SKM-1 (cell line): Measurements from ENCODE around the gene CMTM7.
"Not testable (repeated sequence)": the region's sequence is repeated elsewhere in the genome, so short reads cannot be mapped to it uniquely, and the experiment has no call there.

Experiments used
- DNase-seq: peaks from one replicate; lab custom pipeline; 2025; ENCODE audit not compliant: unreplicated experiment; lab: John Stamatoyannopoulos, UW

The CMTM7 gene

DNA sequence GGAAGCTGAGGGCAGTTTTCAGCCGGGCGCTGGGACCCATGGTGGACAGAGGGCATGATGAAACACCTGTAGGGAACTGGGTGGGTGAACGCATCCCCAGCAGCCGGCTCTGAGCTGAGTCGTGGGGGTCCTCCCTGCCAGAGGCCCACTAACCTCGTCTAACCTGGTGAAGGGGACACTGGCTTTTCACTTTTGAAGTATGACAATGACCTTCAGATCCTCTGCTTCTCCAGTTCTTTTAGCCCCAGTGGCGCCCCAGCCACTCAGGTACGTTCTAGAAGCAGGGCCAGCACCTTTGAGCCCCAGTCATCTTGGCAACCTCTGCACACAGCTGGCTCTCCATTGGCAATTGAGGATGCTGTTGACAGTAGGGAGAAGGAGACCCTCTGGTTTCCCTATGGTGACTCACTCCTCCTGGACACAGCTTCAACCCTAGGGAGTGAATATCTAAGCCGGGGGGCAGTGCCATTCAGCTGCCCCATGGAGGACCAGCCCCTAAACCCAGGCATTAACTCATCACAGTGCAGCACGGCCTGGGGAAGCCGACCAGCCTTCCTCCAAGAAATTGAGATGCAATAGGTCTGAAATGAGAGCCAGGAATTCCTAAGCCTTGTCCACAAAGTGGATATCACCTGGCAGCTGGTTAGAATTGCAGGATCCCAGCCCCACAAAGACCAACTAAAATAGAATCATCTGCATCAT lies 64.9 kb downstream of the CMTM7 start:
- no peak for DNase-seq

DNA sequence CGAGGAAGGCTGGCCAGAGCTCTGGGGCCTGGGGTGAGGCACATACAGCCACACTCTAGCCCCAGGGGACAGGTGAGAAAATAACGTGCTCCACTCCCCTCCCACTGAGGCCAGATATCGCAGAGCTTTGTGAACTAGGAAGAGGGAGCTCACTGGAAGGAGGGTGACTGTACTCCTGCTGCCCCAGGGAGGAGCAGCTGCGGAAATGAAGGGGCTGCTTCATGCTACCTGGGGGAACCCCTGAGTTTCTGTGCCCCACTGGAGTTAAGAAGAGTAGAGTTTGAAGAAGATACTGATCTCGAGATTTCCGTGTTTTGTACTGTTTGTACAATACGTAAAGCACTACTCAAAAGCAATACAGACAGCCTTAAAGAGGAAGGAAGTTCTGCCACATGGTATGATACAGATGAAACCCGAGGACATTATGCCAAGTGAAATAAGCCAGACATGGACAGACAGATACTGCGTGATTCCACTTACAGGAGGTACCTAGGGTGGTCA lies 66.4 kb downstream of the CMTM7 start:
- peak; percentile 11 for DNase-seq

DNA sequence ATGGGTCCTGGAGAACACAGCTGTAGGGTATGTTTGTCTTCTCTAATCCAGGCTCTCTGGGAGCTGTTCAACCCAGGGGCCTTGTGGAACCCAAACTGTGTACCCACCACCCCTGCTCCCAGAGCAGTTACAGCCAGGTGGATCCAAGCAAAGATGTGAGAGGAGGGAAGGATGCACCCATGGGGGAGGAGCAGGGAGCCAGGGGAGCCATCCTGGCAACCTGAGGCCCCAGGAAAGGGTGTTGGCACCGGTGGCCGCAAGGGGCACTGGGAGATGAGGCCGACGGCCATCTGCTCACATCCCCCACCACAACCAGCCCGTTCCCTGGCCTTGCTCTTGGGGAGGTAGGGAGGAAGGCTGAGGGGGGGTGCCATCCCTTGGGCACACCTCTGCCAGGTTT lies 67.8 kb downstream of the CMTM7 start:
- no peak for DNase-seq

DNA sequence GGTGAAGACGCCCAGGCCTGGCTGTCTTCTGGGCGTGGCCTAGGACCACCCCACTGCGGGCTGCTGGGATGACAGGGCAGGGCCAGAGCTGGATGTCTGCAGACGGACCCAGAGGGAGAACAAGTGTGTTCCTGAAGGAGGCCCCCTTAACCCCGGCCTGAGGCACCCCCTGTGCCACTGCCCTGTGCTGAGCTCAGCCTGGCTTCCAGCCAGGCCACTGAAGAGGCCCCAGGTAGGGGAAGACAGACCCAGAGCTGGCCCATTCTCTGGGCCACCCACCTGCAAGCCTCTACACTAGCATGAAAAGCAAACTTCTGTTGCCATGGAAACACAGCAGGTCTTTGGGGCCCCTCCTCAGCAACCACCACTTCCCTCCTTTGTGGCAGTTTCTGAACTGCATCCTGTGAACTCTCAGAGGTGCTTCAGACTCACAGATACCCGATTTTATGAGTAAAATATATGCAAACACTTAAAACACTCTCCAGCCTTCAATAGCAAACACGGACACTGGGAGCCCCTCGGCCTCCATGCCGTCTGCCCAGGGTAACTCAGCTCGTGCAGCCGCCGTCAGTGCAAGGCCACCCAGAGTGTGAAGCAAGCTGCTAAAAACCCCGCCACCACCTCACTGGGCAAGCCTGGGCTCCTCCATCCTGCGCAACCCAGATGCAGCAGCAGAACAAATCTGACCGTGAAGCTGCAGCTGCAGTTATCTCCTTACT lies 68.5 kb downstream of the CMTM7 start:
- no peak for DNase-seq

DNA sequence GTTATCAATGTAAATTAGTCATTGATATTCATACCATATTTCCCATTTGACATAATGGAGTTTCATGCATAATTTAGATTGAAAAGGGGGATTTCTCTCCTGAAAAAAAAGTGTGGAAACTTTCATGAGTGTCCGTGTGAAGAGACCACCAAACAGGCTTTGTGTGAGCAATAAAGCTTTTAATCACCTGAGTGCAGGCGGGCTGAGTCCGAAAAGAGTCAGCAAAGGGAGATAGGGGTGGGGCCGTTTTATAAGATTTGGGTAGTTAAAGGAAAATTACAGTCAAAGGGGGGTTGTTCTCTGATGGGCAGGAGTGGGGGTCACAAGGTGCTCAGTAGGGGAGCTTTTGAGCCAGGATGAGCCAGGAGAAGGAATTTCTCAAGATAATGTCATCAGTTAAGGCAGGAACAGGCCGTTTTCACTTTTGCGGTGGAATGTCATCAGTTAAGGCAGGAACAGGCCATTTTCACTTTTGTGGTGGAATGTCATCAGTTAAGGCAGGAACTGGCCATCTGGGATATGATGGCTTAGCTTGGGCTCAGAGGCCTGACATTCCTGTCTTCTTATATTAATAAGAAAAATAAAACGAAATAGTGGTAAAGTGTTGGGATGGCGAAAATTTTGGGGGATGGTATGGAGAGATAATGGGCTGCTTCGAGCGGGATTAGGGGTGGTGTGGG lies 69.3 kb downstream of the CMTM7 start:
- DNase-seq, result not testable (repeated sequence)

DNA sequence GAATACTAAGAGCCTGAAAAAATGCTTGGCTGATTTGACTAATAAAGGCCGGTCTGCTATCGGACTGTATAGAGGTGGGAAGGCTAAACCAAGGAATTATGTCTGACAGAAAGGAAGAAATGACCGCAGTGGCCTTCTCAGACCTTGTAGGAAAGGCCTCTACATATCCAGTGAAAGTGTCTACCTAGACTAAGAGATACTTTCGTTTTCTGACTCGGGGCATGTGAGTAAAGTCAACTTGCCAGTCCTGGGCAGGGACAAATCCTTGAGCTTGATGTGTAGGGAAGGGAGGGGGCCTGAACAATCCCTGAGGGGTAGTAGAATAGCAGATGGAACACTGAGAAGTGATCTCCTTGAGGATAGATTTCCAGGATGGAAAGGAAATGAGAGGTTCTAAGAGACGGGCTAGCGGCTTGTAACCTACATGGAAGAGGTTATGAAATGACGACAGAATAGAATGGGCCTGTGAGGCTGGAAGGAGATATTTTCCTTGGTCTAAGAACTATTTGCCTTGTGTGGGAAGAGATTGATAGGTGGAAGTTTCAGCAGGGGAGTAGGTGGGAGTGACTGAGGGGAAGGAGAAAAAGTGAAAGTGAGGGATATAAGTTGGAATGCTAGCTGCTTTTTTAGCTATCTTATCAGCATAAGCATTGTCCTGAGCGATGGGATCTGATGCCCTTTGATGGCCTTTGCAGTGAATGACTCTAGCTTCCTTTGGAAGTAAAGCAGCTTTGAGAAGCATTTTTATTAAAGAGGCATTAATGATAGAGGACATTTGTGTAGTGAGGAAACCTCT lies 70.7 kb downstream of the CMTM7 start:
- DNase-seq, result not testable (repeated sequence)

DNA sequence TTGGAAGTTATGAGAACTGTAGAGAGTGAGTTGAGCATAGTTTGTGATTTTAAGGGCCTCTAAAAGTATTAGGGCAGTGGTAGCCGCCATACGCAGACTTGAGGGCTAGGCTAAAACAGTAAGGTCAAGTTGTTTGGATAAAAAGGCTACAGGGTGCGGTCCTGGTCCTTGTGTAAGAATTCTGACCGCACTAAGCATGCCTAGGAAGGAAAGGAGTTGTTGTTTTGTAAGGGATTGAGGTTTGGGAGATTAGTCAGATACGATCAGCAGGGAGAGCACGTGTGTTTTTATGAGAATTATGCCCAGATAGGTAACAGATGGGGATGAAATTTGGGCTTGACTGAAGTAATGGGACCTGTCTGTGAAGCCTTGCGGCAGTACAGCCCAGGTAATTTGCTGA lies 71.8 kb downstream of the CMTM7 start:
- not testable (repeated sequence) for DNase-seq

DNA sequence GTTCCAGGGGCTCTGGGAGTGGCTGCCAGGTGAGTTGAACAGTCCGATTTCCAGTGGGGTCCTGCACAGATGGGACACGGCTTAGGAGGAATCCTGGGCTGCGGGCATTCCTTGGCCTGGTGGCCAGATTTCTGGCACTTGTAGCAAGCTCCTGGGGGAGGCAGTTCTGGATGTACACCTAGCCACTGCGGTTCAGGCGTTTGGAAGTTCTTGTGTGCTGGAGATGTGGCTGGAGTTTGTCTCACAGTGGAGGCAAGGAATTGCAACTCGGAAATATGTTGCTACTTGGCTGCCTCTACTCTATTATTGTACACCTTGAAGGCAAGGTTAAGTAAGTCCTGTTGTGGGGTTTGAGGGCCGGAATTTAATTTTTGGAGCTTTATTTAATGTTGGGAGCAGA lies 73.1 kb downstream of the CMTM7 start:
- DNase-seq, result not testable (repeated sequence)

DNA sequence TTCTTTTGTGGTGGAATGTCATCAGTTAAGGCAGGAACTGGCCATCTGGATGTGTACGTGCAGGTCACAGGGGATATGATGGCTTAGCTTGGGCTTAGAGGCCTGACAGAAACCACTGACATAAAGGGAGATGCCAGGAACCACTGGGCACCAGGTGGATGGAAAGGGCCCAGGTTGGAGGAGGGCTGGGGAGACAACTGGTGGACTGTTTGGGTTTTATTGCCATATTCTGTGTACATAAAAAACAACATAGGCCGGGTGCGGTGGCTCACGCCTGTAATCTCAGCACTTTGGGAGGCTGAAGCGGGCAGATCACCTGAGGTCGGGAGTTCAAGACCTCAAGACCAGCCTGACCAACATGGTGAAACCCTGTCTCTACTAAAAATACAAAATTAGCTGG lies 75.2 kb downstream of the CMTM7 start:
- DNase-seq, result not testable (repeated sequence)

DNA sequence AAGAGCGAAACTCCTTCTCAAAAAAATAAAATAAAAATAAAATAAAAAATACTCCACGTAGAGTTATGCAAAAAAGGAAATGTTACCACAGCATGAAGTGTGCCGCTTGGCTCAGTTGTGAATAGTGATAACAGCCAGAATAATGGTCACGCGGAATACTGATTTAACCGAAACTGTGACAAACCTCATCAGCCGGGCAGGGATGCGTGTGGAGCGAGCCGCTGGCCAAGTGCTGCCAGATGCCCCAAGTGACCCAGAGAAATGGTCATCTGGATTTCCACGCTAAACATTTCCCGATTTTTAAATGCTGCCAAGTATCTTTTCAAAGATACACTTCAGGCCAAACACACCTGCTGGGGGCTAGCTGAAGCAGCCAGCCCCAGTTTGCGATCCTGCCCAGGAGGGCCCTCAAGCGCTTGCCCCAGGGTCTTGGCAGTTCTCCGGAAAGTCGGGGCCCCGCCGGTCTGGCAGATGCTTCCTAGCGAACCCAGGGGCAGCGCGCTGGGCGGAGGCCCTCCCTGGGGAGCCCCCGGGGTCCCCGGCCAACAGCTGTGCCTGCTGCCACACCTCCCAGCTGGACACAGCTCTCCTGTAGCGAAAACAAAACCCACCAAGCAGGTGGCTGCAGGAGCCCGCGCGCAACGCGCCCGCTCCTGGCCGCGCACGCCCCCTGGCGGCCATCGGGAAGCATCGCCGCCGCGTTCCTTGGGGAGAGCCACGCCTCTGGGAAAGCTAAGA lies 75.8 kb downstream of the CMTM7 start:
- DNase-seq, result peak; percentile 32

DNA sequence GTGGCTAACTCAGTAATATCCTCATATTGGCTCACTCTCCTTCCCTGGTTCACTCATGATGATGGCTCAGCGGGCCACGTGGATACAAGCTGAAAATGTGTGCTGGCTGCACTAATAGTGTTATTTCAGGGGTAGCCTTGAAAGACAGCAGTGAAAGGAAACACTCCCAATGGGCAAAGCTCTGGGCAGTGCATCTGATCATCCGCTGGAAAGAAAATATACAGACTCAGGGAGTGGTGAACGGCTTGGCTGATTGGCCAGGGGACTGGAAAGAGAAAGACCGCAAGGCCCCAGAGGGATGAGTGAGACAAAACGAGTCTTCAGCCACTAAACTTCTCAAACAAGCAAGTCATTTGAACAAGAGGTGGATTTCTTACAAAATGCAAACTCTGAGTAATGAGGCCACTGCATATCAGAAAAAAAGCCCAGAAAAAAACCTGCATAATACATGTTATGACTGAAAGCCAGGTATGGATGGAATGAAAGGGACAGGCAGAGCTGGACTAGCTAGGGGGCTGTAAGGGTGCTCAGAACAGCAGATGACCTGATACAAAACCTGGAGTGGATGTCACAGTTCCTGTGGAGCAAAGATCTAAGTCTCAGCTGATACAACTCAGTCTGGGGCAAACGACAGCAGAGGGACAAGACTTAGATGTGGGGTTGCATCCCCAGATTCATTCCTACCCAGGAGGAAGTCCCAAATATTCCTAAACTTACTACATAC lies 77.7 kb downstream of the CMTM7 start:
- no peak for DNase-seq

DNA sequence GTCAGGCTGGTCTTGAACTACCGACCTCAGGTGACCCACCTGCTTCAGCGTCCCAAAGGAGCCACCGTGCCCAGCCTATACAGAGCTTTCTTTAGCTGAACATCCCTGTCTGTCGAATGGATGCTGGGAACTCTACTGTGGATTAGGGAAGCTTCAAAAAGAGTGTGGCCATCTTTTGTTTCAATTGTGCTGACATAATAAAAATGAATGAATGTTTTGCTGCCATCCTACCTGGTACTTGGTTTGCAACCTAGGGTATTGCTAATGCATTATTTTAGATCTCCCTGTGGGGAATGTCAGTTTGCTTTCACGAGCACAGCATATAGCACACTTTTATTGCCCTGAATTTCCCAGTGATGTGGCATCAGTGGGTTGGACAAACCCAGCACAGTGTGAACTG lies 78.7 kb downstream of the CMTM7 start:
- no peak for DNase-seq

DNA sequence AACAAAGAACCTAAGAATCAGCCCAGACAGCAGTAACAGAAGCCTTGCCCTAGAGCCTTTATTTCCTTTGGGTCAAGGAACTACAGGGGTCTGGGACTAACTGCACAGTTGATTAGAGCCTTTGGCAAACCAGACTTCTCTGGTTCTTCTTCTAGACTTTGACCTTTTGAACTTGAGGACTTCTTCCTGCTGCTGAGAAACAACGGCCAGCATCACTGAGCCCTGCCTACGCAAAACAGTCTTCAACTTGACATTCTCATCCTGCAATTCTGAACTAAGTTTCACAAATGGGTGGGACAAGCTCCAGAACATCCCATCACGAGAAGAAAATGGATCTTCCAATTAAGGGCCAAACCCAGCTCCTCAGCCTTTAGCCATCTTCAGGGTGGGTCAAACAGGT lies 79.6 kb downstream of the CMTM7 start:
- no peak for DNase-seq

DNA sequence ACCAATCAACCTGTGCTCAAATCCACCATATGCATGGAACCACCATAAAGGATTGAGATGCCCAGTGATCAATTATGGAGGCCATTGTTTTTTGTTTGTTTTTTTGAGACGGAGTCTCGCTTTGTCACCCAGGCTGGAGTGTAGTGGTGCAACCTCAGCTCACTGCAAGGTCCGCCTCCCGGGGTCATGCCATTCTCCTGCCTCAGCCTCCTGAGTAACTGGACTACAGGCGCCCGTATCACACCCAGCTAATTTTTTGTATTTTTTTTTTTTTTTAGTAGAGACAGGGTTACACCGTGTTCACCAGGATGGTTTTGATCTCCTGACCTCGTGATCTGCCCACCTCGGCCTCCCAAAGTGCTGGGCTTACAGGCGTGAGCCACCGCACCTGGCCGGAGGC lies 80.5 kb downstream of the CMTM7 start:
- DNase-seq, result not testable (repeated sequence)

DNA sequence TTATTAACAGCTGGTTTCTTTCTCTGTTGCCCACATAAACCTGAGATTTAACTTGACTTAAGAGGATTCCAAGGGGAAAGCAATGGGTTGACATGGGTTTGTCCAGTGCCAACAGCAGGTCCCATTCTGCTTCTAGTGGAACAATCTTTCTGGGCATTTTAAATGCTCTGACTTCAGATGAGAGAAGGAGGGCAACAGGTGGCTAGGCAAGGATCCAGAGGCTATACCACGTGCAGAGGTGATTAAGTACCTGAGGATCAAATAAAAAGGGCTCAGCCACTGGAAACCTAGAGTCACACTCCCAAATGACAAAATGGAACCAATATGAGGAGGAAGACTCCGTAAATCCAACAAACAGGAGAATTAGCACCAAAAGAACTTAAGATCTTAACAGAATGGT lies 82.5 kb downstream of the CMTM7 start:
- no peak for DNase-seq

DNA sequence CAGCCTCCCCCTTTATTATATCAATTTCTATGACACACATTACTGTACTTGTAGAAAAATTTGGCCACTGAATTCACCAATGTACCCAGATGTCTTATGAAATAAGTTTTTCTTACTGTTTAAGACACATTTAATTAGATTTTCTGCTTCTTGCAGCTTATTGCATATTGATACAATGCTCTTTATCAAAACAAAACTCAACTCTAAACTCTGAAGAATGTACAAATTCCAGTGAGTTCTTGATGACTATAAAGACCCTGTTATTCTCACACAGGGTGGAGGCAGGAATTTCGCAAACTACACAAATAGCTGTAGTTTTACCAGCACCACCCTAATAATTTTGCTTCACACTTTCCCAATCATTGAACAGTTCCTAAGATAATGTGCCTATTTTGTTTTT lies 89.0 kb downstream of the CMTM7 start:
- no peak for DNase-seq

DNA sequence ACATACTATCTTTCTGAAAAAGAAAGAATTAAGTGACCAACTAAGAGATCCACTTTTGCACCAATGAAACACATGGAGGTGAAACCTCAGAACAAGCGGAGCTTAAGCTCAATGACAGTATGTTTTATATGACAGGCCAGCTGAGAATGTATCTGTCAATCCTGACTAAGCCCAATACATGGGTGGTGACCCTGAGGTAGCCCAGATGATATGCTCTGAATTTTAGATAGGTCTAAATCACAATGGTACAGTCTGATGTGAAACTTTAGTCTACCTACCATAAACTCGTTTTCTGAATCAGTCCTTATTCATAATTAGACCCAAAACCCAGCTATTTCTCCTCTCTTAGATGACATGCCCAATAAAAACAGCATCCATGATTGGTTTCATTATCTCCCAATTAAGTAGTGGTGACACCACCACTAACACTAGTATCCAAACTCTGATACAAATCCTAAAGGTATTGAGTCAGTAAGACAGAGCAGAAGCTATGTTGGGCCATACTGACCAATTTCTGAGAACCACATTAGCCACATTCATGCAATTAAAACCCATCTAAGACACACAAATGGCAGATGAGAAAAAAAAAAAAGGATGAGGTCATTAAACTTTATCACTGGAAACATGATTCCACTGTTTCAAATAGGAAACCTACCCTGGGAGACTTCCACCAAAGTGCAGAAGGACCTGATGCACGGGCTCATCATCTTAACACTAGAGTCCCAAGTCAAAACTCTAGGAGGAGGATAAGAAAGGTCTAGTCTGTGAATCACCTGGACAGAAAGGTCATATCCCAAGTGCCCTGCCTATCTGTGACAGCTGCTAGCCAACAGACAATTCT lies 90.4 kb downstream of the CMTM7 start:
- no peak for DNase-seq

DNA sequence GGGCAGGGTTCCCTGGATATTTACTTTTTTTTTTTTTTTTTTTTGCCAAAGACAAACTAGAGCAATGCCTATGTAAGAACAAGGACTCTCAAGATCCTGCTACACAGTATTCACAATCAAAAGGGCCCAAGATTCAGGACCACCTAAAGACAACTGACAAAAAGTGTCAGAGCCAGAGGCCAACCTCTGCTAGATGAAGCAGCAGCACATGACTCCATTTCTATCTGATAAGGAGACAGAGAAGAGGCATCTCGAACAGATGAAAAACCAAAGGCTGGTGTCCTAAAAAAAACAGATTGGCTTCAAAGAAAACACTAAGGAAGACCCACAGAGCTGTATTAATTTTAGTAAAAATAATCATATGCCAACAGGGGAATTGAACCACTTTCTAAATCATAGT lies 91.0 kb downstream of the CMTM7 start:
- no peak for DNase-seq

DNA sequence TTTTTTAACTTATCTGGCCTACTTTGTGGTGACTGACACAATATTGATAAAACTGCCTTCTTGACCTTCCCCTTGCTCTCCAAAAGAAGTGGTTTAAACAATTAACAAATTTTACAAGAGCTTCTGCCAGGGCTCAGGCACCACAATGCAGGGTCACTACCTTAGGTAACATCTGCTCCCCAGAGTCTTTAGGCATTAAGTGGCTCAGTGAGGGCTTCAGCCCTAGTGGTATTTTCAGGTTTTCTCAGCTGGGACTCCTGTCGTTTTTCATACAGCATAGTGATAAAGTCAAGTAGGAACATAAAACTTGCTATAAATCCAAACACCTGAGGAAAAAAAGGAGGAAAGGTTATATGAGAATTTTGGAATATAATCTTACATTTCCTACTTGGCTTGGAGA lies 92.1 kb downstream of the CMTM7 start:
- no peak for DNase-seq
